KOPT-K1 (cell line): ENCODE measurements around the gene ZNF169.
"Not testable (repeated sequence)": the region's sequence is repeated elsewhere in the genome, so short reads cannot be mapped to it uniquely, and the experiment has no call there.

Source experiments
- H3K27ac ChIP-seq: fragments of 200-600 bp; sonication (generic); 2 replicates; pipeline ENCODE4 v1.5.1; 2016; ENCODE audit warnings: antibody characterized with exemption, mild to moderate bottlenecking, low read depth, low read length; ENCODE audit not compliant: poor library complexity, severe bottlenecking
- H3K36me3 ChIP-seq: fragments of 200-600 bp; sonication (generic); 2 replicates; pipeline ENCODE4 v1.5.1; 2017; ENCODE audit warnings: antibody characterized with exemption, mild to moderate bottlenecking, low read length, moderate library complexity; ENCODE audit not compliant: insufficient read depth
- H3K9me3 ChIP-seq: fragments of 200-600 bp; sonication (generic); 2 replicates; pipeline ENCODE4 v1.5.1; 2017; ENCODE audit warnings: antibody characterized with exemption, low read length, mild to moderate bottlenecking; ENCODE audit not compliant: insufficient read depth, poor library complexity, severe bottlenecking

Gene ZNF169

DNA sequence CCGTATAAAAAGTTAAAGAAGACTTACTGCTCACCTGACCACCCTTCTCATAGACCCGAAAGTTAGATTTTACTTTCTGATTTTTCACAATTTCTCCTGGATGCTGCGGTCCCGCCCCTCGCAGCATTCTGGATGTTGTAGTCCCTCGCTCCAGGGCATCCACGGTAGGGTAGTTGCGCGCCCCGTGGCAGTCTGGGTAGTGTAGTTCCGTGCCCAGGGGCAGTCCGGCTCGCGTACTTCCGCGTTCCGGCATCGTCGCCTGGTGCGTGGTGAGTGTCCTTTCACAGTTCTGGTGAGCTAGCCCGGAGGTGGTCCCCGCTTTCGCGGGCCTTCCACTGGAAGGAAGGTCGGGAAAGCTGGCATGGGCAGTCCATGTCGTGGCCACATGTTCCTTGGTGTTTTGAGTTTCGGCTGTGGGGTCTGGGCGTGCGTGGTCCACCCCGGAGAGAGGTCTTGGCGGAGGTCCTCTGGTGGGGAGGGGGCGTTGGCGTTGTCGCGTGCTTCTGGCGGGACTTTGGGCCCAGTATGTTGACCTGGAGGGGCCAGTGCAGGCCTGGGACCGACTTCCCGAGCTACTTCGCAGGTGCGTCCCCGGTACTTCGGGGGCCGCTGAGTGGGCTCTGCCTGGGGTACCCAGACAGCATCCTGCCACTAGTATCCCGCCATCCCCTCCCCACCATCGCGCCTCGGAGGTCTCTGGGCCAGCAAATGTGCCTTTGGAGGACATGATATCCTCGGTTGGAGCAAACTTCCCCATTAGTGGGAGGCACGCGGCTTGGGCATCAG lies at the start of gene ZNF169:
ZNF169 (plus strand) TSS at position 222 of the 786 bp plus-strand sequence. CDS start 19,515 bp downstream, outside the sequence.
- Histone ChIP-seq H3K27ac (peak within 1 kb of the TSS; percentile 65), H3K9me3 (no peaks in the 10 kb centered on the region), H3K36me3 (no peaks in the 10 kb centered on the region)

GRCh38 chr9:94210616-94211603 lies 48.2 kb upstream of the ZNF169 start:
- H3K36me3 ChIP-seq: no peaks in the 10 kb centered on the region
- no peak overlapping the region for H3K27ac ChIP-seq
- H3K9me3 ChIP-seq: no peaks in the 10 kb centered on the region

- H3K27ac ChIP-seq: no peak overlapping the region
- no peaks in the 10 kb centered on the region for H3K36me3 ChIP-seq
- no peaks in the 10 kb centered on the region for H3K9me3 ChIP-seq
Measured at GRCh38 chr9:94212091-94212490, 47.0 kb upstream of the ZNF169 start.

DNA sequence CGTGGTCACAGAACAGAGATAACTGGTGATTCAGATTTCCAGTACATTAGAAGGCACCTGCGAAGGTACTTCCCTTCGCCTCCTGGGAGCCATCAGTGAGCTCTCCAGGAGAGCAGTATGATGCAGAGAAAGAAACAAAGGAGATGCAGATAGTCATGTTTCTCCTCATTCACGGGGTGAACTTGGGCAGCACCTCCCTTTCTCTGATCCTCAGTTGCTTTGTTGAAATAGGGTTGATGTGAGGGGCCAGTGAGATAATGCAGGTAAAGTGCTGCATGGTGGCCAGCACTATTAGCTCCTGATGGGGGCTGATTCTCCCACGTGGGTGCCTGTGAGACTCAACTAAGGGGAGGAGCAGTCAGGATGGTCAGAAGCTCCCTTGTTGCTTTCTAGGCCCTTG lies 46.6 kb upstream of the ZNF169 start:
- no peak overlapping the region for H3K27ac ChIP-seq
- no peaks in the 10 kb centered on the region for H3K9me3 ChIP-seq
- no peaks in the 10 kb centered on the region for H3K36me3 ChIP-seq

- no peaks in the 10 kb centered on the region for H3K9me3 ChIP-seq
- no peak overlapping the region for H3K27ac ChIP-seq
- no peaks in the 10 kb centered on the region for H3K36me3 ChIP-seq
Measured at GRCh38 chr9:94213511-94214124, 45.5 kb upstream of the ZNF169 start.

- Histone ChIP-seq H3K9me3 (no peaks in the 10 kb centered on the region), H3K27ac (no peak overlapping the region), H3K36me3 (no peaks in the 10 kb centered on the region)
Measured at GRCh38 chr9:94222870-94223269, 36.2 kb upstream of the ZNF169 start.

GRCh38 chr9:94225413-94225812 lies 33.7 kb upstream of the ZNF169 start:
- not testable (repeated sequence) for H3K27ac ChIP-seq, H3K9me3 ChIP-seq, H3K36me3 ChIP-seq

DNA sequence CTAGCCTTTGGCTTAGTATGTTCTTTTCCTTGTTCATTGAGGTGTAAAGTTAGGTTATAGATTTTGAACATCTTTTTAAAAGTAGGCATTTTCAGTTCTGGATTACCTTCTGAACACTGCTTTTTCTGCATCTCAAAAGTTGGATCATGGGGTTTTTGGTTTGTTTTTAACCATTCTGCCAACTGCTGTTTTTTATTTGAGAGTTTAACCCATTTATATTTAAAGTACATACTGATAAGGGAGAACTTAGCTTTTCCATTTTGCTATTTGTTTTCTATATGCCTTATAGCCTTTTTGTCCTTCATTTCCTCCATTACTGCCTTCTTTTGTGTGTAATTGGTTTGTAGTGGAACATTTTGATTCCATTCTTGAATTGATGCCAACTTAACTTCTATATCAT lies 30.5 kb upstream of the ZNF169 start:
- no peaks in the 10 kb centered on the region for H3K36me3 ChIP-seq
- no peaks in the 10 kb centered on the region for H3K9me3 ChIP-seq
- no peak overlapping the region for H3K27ac ChIP-seq

DNA sequence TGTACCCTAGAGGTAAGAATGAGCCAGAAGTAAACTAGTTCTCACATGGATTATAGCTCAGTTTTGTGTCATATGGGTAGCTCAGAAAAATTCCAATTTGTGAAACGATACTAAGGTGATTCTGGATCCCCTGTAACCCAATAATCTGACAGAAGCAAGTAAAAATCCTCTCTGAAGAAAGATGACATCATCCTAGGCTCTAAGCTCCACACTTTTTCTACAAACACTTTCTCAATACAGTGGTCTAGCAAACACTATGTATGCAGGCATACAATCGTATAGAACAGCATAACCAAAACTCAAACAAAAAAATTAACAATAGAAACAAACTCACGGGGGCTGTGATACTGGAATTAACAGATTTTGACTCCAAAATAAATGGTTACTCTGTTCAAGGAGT lies 26.7 kb upstream of the ZNF169 start:
- no peaks in the 10 kb centered on the region for H3K36me3 ChIP-seq
- no peaks in the 10 kb centered on the region for H3K9me3 ChIP-seq
- H3K27ac ChIP-seq: no peak overlapping the region

GRCh38 chr9:94241098-94241497 lies 18.0 kb upstream of the ZNF169 start:
- H3K36me3 ChIP-seq, H3K27ac ChIP-seq, H3K9me3 ChIP-seq: not testable (repeated sequence)

DNA sequence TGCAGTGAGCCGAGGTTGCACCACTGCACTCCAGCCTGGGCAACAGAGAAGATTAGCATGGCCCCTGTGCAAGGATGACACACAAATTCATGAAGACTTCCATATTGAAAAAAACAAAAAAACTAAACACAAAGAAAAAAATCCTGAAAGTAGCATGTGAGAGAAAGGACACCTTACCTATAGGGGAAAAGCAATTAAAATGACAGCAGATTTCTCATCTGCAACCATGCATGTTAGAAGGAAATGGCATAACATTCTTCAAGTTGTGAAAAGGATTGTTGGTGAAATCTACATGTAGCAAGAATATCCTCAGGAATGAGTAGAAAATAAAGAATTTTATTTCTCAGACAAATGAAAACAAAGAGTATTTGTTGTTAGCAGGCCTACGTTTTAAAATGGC lies 13.4 kb upstream of the ZNF169 start:
- Histone ChIP-seq H3K36me3 (no peaks in the 10 kb centered on the region), H3K9me3 (no peaks in the 10 kb centered on the region), H3K27ac (no peak overlapping the region)

DNA sequence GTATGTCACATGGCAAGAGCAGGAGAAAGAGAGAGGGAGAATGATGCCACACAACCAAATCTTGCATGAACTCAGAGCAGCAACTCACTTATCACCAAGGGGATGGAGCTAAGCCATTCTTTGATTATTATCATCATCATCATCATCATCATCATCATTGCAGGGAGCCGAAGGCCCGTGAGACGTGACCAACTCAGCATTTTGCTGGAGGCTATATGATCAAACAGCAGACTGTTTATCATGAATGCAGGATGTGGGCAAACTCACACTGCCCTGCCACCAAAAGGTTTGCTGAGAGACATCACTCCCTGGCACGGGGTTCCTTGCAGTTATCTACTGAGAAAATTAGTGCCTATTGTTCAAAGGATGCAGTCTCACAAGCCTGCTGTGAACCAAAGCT lies 8.6 kb upstream of the ZNF169 start:
- Histone ChIP-seq H3K9me3 (no peaks in the 10 kb centered on the region), H3K36me3 (no peaks in the 10 kb centered on the region), H3K27ac (no peak overlapping the region)

GRCh38 chr9:94256007-94256406 lies 3.1 kb upstream of the ZNF169 start:
- no peaks in the 10 kb centered on the region for H3K36me3 ChIP-seq
- no peak overlapping the region for H3K27ac ChIP-seq
- no peaks in the 10 kb centered on the region for H3K9me3 ChIP-seq

DNA sequence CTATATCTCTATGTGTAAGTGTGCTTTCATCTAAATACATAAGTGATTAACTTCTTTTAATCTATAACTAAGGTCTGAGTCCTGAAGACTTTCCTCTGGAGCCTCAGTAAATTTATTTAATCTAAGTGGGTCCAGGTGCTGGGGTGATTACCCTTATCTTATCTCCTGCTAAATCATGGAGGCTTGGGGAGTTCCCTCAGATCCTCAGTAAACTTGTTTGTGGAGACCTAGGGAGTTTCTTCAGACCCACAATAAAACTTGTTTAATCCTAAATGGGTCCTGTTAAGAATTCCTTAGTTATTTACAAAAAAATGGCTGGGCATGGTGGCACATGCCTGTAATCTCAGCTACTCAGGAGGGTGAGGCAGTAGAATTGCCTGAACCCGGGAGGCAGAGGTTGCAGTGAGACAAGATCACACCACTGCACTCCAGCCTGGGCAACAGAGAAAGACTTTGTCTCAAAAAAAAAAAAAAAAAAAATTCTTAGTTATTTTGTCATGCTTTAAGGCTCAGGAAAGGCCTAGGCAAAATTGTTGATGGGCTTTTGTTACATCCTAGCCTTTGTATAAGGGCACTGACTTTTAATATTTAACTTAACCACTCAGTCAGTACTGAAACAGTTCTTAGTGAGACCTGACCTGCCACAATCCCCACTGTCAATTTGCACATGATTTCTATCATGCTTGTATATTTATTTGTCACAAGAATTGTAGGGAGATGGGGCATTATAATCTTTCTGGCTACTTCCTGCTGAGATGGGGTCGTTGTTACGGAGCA lies 6.7 kb downstream of the ZNF169 start:
- H3K36me3 ChIP-seq, H3K27ac ChIP-seq: not testable (repeated sequence)
- H3K9me3 ChIP-seq: peaks cover 43% of the 10 kb centered on the region
